Right lobe of liver (tissue), 4 donors: Measurements from ENCODE around the gene HSFX3.
"Not testable (repeated sequence)": the region's sequence is repeated elsewhere in the genome, so short reads cannot be mapped to it uniquely, and the experiment has no call there.

Experiments
- CTCF ChIP-seq, 4 donors: fragments of 200-600 bp in 3 of 4; fragments of 450-650 bp in 1 of 4; IDR thresholded peaks; one replicate each; pipeline versions ENCODE4 v1.5.1 to v1.8.0; 2016 to 2022; ENCODE audit warnings: antibody characterized with exemption in 4 of 4, mild to moderate bottlenecking in 2 of 4
- POLR2A ChIP-seq: fragments of 450-650 bp; IDR thresholded peaks from one replicate; pipeline ENCODE4 v1.6.1; 2017; ENCODE audit warnings: antibody characterized with exemption, mild to moderate bottlenecking
- donor health status: DM: no; HTN: no; CAD: no.
- donor health status: DM: no; HTN: no; CAD: no.
- donor health status: DM: no; HTN: yes; CAD: no.

- not testable (repeated sequence) for TF ChIP-seq CTCF (IDR thresholded peaks at IDR 0.05); POLR2A
These were observed 1.9 kb downstream of the HSFX3 start for GRCh38 chrX:149547782-149548181.
